GM23338 (cell line): ENCODE data around the gene TOMM70. TPM values are rescaled to one million over a fixed set of nuclear protein-coding genes. Genes with fewer than 3 reads are reported as not detected.

Source experiments
- ATAC-seq: fragments of 200-7000 bp; cut with Tn5 transposase; 3 replicates; pipeline ENCODE4 v1.9.1; 2020
- DNase-seq: peaks from one replicate; pipeline ENCODE4 v3.0.0-alpha.2; 2015; ENCODE audit warnings: low spot score
- H2AFZ ChIP-seq: fragments of 200-600 bp; sonication (generic); 2 replicates; pipeline ENCODE4 v1.8.0; 2016; ENCODE audit warnings: antibody characterized with exemption, mild to moderate bottlenecking, moderate library complexity
- H3F3A ChIP-seq: fragments of 200-600 bp; sonication (generic); replicated peaks from 2 replicates; pipeline ENCODE4 v1.8.0; 2017; ENCODE audit warnings: antibody characterized with exemption, mixed run types, low read depth
- H3K27ac ChIP-seq: fragments of 200-600 bp; sonication (generic); 2 replicates; pipeline ENCODE4 v1.6.1; 2016; ENCODE audit warnings: low read depth
- H3K27me3 ChIP-seq: fragments of 200-600 bp; sonication (generic); 2 replicates; pipeline ENCODE4 v1.8.0; 2016; ENCODE audit warnings: mild to moderate bottlenecking, mixed run types, moderate library complexity; ENCODE audit not compliant: insufficient read depth
- H3K36me3 ChIP-seq: fragments of 200-600 bp; sonication (generic); 2 replicates; pipeline ENCODE4 v1.8.0; 2016; ENCODE audit warnings: mild to moderate bottlenecking; ENCODE audit not compliant: insufficient read depth
- H3K4me1 ChIP-seq: fragments of 200-600 bp; sonication (generic); 2 replicates; pipeline ENCODE4 v1.8.0; 2016; ENCODE audit warnings: mild to moderate bottlenecking, moderate library complexity; ENCODE audit not compliant: insufficient read depth
- H3K4me2 ChIP-seq: fragments of 200-600 bp; sonication (generic); 2 replicates; pipeline ENCODE4 v1.7.1; 2017; ENCODE audit warnings: mixed run types
- H3K4me3 ChIP-seq: fragments of 200-600 bp; sonication (generic); 2 replicates; pipeline ENCODE4 v1.6.1; 2016; ENCODE audit warnings: mixed run types
- H3K79me2 ChIP-seq: fragments of 200-600 bp; sonication (generic); replicated peaks from 2 replicates; pipeline ENCODE4 v1.8.0; 2017; ENCODE audit warnings: mild to moderate bottlenecking; ENCODE audit not compliant: insufficient read depth
- H3K9me2 ChIP-seq: fragments of 200-600 bp; sonication (generic); 2 replicates; pipeline ENCODE4 v1.8.0; 2017; ENCODE audit not compliant: insufficient read depth
- H4K20me1 ChIP-seq: fragments of 200-600 bp; sonication (generic); replicated peaks from 2 replicates; pipeline ENCODE4 v1.8.0; 2017; ENCODE audit warnings: mild to moderate bottlenecking; ENCODE audit not compliant: insufficient read depth
- H3K27ac Mint-ChIP-seq: 2 replicates; pipeline ENCODE4 v1.8.0; 2020; ENCODE audit warnings: inconsistent platforms, mild to moderate bottlenecking, moderate library complexity, mixed read lengths
- H3K27me3 Mint-ChIP-seq: 3 replicates; pipeline ENCODE4 v1.8.0; 2022; ENCODE audit warnings: low read depth, mild to moderate bottlenecking, moderate library complexity, mixed read lengths, inconsistent platforms; ENCODE audit not compliant: insufficient read depth, poor library complexity
- H3K36me3 Mint-ChIP-seq: 3 replicates; pipeline ENCODE4 v1.8.0; 2021; ENCODE audit warnings: low read depth, mild to moderate bottlenecking, inconsistent platforms, moderate library complexity, mixed read lengths
- H3K4me1 Mint-ChIP-seq: 3 replicates; pipeline ENCODE4 v1.8.0; 2020; ENCODE audit warnings: mild to moderate bottlenecking, inconsistent platforms, mixed read lengths
- H3K4me3 Mint-ChIP-seq: 3 replicates; pipeline ENCODE4 v1.8.0; 2021; ENCODE audit warnings: moderate library complexity, mild to moderate bottlenecking, inconsistent platforms, mixed read lengths
- H3K9me3 Mint-ChIP-seq: 3 replicates; pipeline ENCODE4 v1.8.0; 2020; ENCODE audit warnings: moderate library complexity, mild to moderate bottlenecking, inconsistent platforms, mixed read lengths
- CREB1 ChIP-seq: fragments of 250-450 bp; sonication (Bioruptor Pico); IDR thresholded peaks from 2 replicates; pipeline ENCODE4 v1.5.0; 2020; ENCODE audit warnings: low read depth, mild to moderate bottlenecking, moderate library complexity
- EZH2 ChIP-seq: fragments of 200-600 bp; sonication (generic); IDR thresholded peaks from one replicate; pipeline ENCODE4 v1.8.0; 2017; ENCODE audit warnings: antibody characterized with exemption, mild to moderate bottlenecking, low read depth; ENCODE audit not compliant: unreplicated experiment
- EZH2phosphoT487 ChIP-seq: fragments of 200-600 bp; sonication (generic); IDR thresholded peaks from one replicate; pipeline ENCODE4 v1.8.1; 2018; ENCODE audit warnings: antibody characterized with exemption; ENCODE audit not compliant: unreplicated experiment
- JUNB ChIP-seq: IDR thresholded peaks from one replicate; pipeline ENCODE4 v1.6.1; 2016; ENCODE audit warnings: antibody characterized with exemption; ENCODE audit not compliant: unreplicated experiment
- NANOG ChIP-seq: IDR thresholded peaks from 2 replicates; pipeline ENCODE4 v1.6.1; 2016; ENCODE audit warnings: antibody characterized with exemption, borderline replicate concordance
- POLR2AphosphoS5 ChIP-seq: IDR thresholded peaks from 2 replicates; pipeline ENCODE4 v1.6.1; 2016; ENCODE audit warnings: antibody characterized with exemption, low read depth
- STAT1 ChIP-seq: IDR thresholded peaks from one replicate; pipeline ENCODE4 v1.6.1; 2016; ENCODE audit warnings: antibody characterized with exemption; ENCODE audit not compliant: unreplicated experiment
- ZNF114 ChIP-seq: fragments of 250-450 bp; sonication (Bioruptor Pico); IDR thresholded peaks from 2 replicates; pipeline ENCODE4 v1.5.0; 2020; ENCODE audit warnings: mild to moderate bottlenecking, moderate library complexity
- ZNF331 ChIP-seq: fragments of 250-450 bp; sonication (Bioruptor Pico); IDR thresholded peaks from 2 replicates; pipeline ENCODE4 v1.5.0; 2020; ENCODE audit warnings: low read depth, mild to moderate bottlenecking, moderate library complexity
- polyA plus RNA-seq: library from polyadenylated mRNA; unstranded; fragments of >200 nt; fragmentation: Nextera tagmentation; extraction: Ambion mirVana; gene quantifications from 2 replicates; pipeline ENCODE4 v1.2.1, GENCODE V29; 2016
- total RNA-seq: library from RNA; depleted of rRNA; stranded (reverse); fragments of >200 nt; shearing (Covaris generic); gene quantifications from 2 replicates; pipeline ENCODE4 v1.2.3, GENCODE V29; 2014
- TF ChIP-seq, protein P1 (sequence below): fragments of 250-450 bp; sonication (Bioruptor Pico); IDR thresholded peaks from 2 replicates; pipeline ENCODE4 v1.5.0; 2020; ENCODE audit warnings: mild to moderate bottlenecking, moderate library complexity
- TF ChIP-seq, protein P2 (sequence below): IDR thresholded peaks from 2 replicates; pipeline ENCODE4 v1.6.1; 2016; ENCODE audit warnings: antibody characterized with exemption
- TF ChIP-seq, protein P3 (sequence below), 2 experiments: fragments of 200-600 bp in 1 of 2; sonication (generic) in 1 of 2; conservative IDR thresholded peaks; 2 replicates each; pipeline versions ENCODE4 v1.5.1 to v1.6.1; 2016 to 2017; ENCODE audit warnings: antibody characterized with exemption in 2 of 2, low read depth in 2 of 2, mild to moderate bottlenecking in 2 of 2, moderate library complexity in 1 of 2
- TF ChIP-seq, protein P4 (sequence below): IDR thresholded peaks from one replicate; pipeline ENCODE4 v1.6.1; 2018; ENCODE audit warnings: antibody characterized with exemption; ENCODE audit not compliant: unreplicated experiment

Gene TOMM70
- total and polyA plus RNA-seq, 2 experiments from 2014 or later: 29.5 to 66.8 TPM

GRCh38 chr3:100360757-100361496 lies 40.0 kb downstream of the TOMM70 start:
- no peak overlapping the region for H3K27ac Mint-ChIP-seq
- DNase-seq (no peak), ATAC-seq (no peak)
- no peaks in the 10 kb centered on the region for H3K9me2 ChIP-seq
- H3F3A ChIP-seq: no peaks in the 10 kb centered on the region
- no peaks in the 10 kb centered on the region for H3K79me2 ChIP-seq
- peaks cover 3% of the 10 kb centered on the region; the same call in 2 of the 3 replicates for H3K9me3 Mint-ChIP-seq
- H3K27me3 Mint-ChIP-seq: peaks cover 3% of the 10 kb centered on the region
- no peaks in the 10 kb centered on the region for H3K4me1 Mint-ChIP-seq
- peaks cover 20% of the 10 kb centered on the region; the same call in 1 of the 2 replicates for H3K36me3 ChIP-seq
- no peak overlapping the region for H3K4me3 ChIP-seq
- no peak overlapping the region for H3K4me2 ChIP-seq
- H4K20me1 ChIP-seq: no peaks in the 10 kb centered on the region
- no peaks in the 10 kb centered on the region for H3K4me1 ChIP-seq
- no peak overlapping the region for H3K4me3 Mint-ChIP-seq
- no peak overlapping the region for H2AFZ ChIP-seq
- peaks cover 46% of the 10 kb centered on the region for H3K36me3 Mint-ChIP-seq
- H3K27ac ChIP-seq: no peak overlapping the region
- H3K27me3 ChIP-seq: no peaks in the 10 kb centered on the region
- TF ChIP-seq POLR2AphosphoS5 (no peak), NANOG (no peak), EZH2phosphoT487 (no peak), ZNF114 (CRISPR knock-in tag) (no peak), STAT1 (no peak), EZH2 (no peak), CREB1 (CRISPR knock-in tag) (no peak), JUNB (no peak), ZNF331 (CRISPR knock-in tag) (no peak)
- TF ChIP-seq, protein P1, sequence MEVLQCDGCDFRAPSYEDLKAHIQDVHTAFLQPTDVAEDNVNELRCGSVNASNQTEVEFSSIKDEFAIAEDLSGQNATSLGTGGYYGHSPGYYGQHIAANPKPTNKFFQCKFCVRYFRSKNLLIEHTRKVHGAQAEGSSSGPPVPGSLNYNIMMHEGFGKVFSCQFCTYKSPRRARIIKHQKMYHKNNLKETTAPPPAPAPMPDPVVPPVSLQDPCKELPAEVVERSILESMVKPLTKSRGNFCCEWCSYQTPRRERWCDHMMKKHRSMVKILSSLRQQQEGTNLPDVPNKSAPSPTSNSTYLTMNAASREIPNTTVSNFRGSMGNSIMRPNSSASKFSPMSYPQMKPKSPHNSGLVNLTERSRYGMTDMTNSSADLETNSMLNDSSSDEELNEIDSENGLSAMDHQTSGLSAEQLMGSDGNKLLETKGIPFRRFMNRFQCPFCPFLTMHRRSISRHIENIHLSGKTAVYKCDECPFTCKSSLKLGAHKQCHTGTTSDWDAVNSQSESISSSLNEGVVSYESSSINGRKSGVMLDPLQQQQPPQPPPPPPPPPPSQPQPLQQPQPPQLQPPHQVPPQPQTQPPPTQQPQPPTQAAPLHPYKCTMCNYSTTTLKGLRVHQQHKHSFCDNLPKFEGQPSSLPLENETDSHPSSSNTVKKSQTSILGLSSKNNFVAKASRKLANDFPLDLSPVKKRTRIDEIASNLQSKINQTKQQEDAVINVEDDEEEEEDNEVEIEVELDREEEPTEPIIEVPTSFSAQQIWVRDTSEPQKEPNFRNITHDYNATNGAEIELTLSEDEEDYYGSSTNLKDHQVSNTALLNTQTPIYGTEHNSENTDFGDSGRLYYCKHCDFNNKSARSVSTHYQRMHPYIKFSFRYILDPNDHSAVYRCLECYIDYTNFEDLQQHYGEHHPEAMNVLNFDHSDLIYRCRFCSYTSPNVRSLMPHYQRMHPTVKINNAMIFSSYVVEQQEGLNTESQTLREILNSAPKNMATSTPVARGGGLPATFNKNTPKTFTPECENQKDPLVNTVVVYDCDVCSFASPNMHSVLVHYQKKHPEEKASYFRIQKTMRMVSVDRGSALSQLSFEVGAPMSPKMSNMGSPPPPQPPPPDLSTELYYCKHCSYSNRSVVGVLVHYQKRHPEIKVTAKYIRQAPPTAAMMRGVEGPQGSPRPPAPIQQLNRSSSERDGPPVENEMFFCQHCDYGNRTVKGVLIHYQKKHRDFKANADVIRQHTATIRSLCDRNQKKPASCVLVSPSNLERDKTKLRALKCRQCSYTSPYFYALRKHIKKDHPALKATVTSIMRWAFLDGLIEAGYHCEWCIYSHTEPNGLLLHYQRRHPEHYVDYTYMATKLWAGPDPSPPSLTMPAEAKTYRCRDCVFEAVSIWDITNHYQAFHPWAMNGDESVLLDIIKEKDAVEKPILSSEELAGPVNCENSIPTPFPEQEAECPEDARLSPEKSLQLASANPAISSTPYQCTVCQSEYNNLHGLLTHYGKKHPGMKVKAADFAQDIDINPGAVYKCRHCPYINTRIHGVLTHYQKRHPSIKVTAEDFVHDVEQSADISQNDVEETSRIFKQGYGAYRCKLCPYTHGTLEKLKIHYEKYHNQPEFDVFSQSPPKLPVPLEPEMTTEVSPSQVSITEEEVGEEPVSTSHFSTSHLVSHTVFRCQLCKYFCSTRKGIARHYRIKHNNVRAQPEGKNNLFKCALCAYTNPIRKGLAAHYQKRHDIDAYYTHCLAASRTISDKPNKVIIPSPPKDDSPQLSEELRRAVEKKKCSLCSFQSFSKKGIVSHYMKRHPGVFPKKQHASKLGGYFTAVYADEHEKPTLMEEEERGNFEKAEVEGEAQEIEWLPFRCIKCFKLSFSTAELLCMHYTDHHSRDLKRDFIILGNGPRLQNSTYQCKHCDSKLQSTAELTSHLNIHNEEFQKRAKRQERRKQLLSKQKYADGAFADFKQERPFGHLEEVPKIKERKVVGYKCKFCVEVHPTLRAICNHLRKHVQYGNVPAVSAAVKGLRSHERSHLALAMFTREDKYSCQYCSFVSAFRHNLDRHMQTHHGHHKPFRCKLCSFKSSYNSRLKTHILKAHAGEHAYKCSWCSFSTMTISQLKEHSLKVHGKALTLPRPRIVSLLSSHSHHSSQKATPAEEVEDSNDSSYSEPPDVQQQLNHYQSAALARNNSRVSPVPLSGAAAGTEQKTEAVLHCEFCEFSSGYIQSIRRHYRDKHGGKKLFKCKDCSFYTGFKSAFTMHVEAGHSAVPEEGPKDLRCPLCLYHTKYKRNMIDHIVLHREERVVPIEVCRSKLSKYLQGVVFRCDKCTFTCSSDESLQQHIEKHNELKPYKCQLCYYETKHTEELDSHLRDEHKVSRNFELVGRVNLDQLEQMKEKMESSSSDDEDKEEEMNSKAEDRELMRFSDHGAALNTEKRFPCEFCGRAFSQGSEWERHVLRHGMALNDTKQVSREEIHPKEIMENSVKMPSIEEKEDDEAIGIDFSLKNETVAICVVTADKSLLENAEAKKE: no peak
- TF ChIP-seq, protein P2, sequence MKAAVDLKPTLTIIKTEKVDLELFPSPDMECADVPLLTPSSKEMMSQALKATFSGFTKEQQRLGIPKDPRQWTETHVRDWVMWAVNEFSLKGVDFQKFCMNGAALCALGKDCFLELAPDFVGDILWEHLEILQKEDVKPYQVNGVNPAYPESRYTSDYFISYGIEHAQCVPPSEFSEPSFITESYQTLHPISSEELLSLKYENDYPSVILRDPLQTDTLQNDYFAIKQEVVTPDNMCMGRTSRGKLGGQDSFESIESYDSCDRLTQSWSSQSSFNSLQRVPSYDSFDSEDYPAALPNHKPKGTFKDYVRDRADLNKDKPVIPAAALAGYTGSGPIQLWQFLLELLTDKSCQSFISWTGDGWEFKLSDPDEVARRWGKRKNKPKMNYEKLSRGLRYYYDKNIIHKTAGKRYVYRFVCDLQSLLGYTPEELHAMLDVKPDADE: no peak
- TF ChIP-seq, protein P3, sequence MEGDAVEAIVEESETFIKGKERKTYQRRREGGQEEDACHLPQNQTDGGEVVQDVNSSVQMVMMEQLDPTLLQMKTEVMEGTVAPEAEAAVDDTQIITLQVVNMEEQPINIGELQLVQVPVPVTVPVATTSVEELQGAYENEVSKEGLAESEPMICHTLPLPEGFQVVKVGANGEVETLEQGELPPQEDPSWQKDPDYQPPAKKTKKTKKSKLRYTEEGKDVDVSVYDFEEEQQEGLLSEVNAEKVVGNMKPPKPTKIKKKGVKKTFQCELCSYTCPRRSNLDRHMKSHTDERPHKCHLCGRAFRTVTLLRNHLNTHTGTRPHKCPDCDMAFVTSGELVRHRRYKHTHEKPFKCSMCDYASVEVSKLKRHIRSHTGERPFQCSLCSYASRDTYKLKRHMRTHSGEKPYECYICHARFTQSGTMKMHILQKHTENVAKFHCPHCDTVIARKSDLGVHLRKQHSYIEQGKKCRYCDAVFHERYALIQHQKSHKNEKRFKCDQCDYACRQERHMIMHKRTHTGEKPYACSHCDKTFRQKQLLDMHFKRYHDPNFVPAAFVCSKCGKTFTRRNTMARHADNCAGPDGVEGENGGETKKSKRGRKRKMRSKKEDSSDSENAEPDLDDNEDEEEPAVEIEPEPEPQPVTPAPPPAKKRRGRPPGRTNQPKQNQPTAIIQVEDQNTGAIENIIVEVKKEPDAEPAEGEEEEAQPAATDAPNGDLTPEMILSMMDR (conservative IDR thresholded peaks at IDR 0.05; ENCODE audit: low read depth in 2 of 2): no peak
- TF ChIP-seq, protein P4, sequence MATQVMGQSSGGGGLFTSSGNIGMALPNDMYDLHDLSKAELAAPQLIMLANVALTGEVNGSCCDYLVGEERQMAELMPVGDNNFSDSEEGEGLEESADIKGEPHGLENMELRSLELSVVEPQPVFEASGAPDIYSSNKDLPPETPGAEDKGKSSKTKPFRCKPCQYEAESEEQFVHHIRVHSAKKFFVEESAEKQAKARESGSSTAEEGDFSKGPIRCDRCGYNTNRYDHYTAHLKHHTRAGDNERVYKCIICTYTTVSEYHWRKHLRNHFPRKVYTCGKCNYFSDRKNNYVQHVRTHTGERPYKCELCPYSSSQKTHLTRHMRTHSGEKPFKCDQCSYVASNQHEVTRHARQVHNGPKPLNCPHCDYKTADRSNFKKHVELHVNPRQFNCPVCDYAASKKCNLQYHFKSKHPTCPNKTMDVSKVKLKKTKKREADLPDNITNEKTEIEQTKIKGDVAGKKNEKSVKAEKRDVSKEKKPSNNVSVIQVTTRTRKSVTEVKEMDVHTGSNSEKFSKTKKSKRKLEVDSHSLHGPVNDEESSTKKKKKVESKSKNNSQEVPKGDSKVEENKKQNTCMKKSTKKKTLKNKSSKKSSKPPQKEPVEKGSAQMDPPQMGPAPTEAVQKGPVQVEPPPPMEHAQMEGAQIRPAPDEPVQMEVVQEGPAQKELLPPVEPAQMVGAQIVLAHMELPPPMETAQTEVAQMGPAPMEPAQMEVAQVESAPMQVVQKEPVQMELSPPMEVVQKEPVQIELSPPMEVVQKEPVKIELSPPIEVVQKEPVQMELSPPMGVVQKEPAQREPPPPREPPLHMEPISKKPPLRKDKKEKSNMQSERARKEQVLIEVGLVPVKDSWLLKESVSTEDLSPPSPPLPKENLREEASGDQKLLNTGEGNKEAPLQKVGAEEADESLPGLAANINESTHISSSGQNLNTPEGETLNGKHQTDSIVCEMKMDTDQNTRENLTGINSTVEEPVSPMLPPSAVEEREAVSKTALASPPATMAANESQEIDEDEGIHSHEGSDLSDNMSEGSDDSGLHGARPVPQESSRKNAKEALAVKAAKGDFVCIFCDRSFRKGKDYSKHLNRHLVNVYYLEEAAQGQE: no peak
